ENCODE measurements around the gene BEAN1.

Gene BEAN1

GRCh38 chr16:66485376-66485775 lies 58.3 kb downstream of the BEAN1 start:
- POLR2A ChIA-PET = no interaction called here
- TF ChIP-seq AEBP2 (tag by site-specific recombination; IDR thresholded peaks at IDR 0.05; ENCODE audit: borderline replicate concordance) = no peak
- Histone ChIP-seq H3K4me3 (ENCODE audit: low read depth, low read length) (no peak overlapping the region), H3K9me3 (ENCODE audit: control insufficient read depth, insufficient read depth, low read depth, low read length) (no peaks in the 10 kb centered on the region), H3K27ac (ENCODE audit: extremely low read depth, low read depth, low read length) (no peak overlapping the region), H3K4me1 (ENCODE audit: control insufficient read depth, insufficient read depth, low read length) (no peaks in the 10 kb centered on the region), H3K36me3 (ENCODE audit: control insufficient read depth in 2 of 2, insufficient read depth in 1 of 2, low read length in 2 of 2) (no peaks in the 10 kb centered on the region)
- CTCF ChIA-PET = interaction anchor here (0.7 to 4.2 kb wide), 5 partner anchors 11 to 165 kb away, joined by 3 to 55 read pairs (median 4); no protein-coding TSS in a partner anchor

GRCh38 chr16:66486199-66486772 lies 59.2 kb downstream of the BEAN1 start:
- POLR2A ChIA-PET = no interaction called here
- Histone ChIP-seq H3K27ac (ENCODE audit: extremely low read depth, low read depth, low read length) (no peak overlapping the region), H3K9me3 (ENCODE audit: control insufficient read depth, insufficient read depth, low read depth, low read length) (no peaks in the 10 kb centered on the region), H3K4me1 (ENCODE audit: control insufficient read depth, insufficient read depth, low read length) (no peaks in the 10 kb centered on the region), H3K36me3 (ENCODE audit: control insufficient read depth in 2 of 2, insufficient read depth in 1 of 2, low read length in 2 of 2) (no peaks in the 10 kb centered on the region), H3K4me3 (ENCODE audit: low read depth, low read length) (no peak overlapping the region)
- CTCF ChIA-PET = interaction anchor here (0.9 to 2.4 kb wide), 5 partner anchors 8 to 103 kb away, joined by 3 to 14 read pairs (median 4); no protein-coding TSS in a partner anchor
- no peak for TF ChIP-seq ZNF704 (tag by site-specific recombination; IDR thresholded peaks at IDR 0.05)
- no peak for TF ChIP-seq ZNF211 (tag by site-specific recombination; IDR thresholded peaks at IDR 0.05; ENCODE audit: low read depth)

- Histone ChIP-seq H3K4me3 (ENCODE audit: low read depth, low read length) (no peak overlapping the region), H3K9me3 (ENCODE audit: control insufficient read depth, insufficient read depth, low read depth, low read length) (no peaks in the 10 kb centered on the region), H3K4me1 (ENCODE audit: control insufficient read depth, insufficient read depth, low read length) (no peaks in the 10 kb centered on the region), H3K36me3 (ENCODE audit: control insufficient read depth in 2 of 2, insufficient read depth in 1 of 2, low read length in 2 of 2) (no peaks in the 10 kb centered on the region), H3K27ac (ENCODE audit: extremely low read depth, low read depth, low read length) (no peak overlapping the region)
- POLR2A ChIA-PET = no interaction called here
- CTCF ChIA-PET = interaction anchor here (0.5 to 2.4 kb wide), 9 partner anchors 9 to 210 kb away, joined by 3 to 14 read pairs (median 3); no protein-coding TSS in a partner anchor
- no peak for TF ChIP-seq ZNF433 (tag by site-specific recombination; IDR thresholded peaks at IDR 0.05; ENCODE audit: low read depth)
- TF ChIP-seq ZFP69B (tag by site-specific recombination; IDR thresholded peaks at IDR 0.05) = 0 out of 2 replicates have a peak, but pooled peaks have one; percentile 31
- peak; percentile 84 for TF ChIP-seq ZNF692 (tag by site-specific recombination; IDR thresholded peaks at IDR 0.05)
- no peak for TF ChIP-seq ZNF148 (tag by site-specific recombination; IDR thresholded peaks at IDR 0.05; ENCODE audit: borderline replicate concordance)
- no peak for TF ChIP-seq ZNF335 (tag by site-specific recombination; conservative IDR thresholded peaks at IDR 0.05)
- TF ChIP-seq ZBTB20 (tag by site-specific recombination; IDR thresholded peaks at IDR 0.05) = no peak
- TF ChIP-seq ZNF600 (tag by site-specific recombination; IDR thresholded peaks at IDR 0.05) = no peak
- TF ChIP-seq PRDM2 (tag by site-specific recombination; IDR thresholded peaks at IDR 0.05; ENCODE audit: borderline replicate concordance) = no peak
- TF ChIP-seq ZSCAN18 (tag by site-specific recombination; IDR thresholded peaks at IDR 0.05) = no peak
Measured at GRCh38 chr16:66486773-66487579, 59.9 kb downstream of the BEAN1 start.

All from HEK293 (cell line).